Measurements from ENCODE around the gene VPS37B.
"Not testable (repeated sequence)": the region's sequence is repeated elsewhere in the genome, so short reads cannot be mapped to it uniquely, and the experiment has no call there.

The VPS37B gene, protein sequence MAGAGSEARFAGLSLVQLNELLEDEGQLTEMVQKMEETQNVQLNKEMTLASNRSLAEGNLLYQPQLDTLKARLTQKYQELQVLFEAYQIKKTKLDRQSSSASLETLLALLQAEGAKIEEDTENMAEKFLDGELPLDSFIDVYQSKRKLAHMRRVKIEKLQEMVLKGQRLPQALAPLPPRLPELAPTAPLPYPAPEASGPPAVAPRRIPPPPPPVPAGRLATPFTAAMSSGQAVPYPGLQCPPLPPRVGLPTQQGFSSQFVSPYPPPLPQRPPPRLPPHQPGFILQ

GRCh38 chr12:122895704-122896636, at the start of gene VPS37B:
TSS of gene VPS37B (minus strand) at chr12:122896124. CDS start at chr12:122896062, 62 bp downstream.
- peak; percentile 61 for DNase-seq (ENCODE audit: low read depth, low spot score)

GRCh38 chr12:122944605-122945592, 49.0 kb upstream of the VPS37B start:
- DNase-seq (ENCODE audit: low read depth, low spot score): no peak

GRCh38 chr12:122943196-122943595, 47.3 kb upstream of the VPS37B start:
- no peak for DNase-seq (ENCODE audit: low read depth, low spot score)

GRCh38 chr12:122942637-122943036, 46.7 kb upstream of the VPS37B start:
- no peak for DNase-seq (ENCODE audit: low read depth, low spot score)

DNA sequence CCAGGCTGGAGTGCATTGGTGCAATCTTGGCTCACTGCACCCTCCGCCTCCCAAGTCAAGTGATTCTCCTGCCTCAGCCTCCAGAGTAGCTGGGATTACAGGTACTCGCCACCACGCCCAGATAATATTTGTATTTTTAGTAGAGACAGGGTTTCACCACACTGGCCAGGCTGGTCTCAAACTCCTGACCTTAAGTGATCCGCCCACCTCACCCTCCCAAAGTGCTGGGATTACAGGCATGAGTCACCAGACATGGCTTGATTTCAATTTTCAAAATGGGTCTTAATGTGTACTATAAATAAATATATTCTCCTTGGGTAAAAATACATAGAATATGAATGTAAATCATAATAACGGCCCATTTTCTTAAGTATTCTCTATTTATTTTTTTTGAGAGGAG, 45.4 kb upstream of the VPS37B start:
- not testable (repeated sequence) for DNase-seq (ENCODE audit: low read depth, low spot score)

DNA sequence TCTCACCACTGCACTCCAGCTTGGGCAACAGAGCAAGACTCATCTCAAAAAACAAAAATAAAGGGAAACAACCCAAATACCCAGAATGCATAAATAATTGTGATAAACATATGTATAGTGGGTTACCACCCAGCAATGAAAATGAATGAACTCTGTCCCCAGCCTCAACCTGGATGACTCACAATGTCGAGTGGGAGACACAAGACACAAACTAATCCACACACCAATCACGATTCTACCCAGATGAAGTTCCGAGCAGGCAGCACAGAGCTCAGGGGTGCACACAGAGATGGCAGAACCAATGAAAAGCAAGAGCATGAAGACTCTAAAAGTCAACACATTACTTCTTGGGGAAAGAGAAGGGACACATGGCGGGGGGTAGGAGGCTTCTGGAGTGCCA, 43.2 kb upstream of the VPS37B start:
- DNase-seq (ENCODE audit: low read depth, low spot score): no peak

DNA sequence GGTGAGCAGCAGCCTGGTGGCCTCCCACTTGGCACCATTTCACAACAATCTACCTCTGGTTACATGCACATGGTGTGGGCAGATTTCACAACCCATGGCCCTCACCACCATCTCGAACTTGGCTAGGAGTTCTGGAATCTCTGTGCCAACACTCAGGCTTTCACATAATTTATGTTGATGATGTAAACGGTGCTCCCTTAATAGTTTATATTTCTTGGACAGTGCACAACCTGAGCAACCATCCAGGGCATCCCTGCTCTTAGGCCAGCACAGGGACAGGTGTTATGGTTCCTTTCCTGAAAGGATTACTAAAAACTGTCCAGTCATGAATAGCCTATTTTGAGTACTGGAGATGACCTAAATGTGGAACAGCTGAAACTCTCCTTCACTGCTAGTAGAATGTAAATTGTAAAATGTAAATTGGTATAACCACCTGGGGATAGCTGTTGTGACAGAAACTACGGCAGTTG, 41.7 kb upstream of the VPS37B start:
- DNase-seq (ENCODE audit: low read depth, low spot score): no peak

DNA sequence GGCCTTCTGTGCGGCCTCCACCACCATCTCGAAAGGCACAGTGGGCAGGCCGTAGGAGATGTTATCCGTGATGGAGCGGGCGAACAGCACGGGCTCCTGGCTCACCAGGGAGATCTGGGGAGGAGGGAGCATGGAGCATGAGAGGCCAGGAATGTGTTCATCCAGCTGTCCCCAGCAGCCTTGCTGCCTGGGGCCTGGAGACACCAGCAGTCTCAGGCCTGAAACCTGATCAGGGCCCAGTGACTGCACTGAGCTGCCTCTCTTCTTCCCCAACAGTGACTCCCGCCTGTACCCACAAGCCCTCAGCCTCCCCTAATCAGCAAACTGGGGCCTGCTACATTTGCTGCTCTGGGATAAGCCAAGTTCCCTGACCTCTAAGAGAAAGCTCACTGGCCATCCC, 39.4 kb upstream of the VPS37B start:
- DNase-seq (ENCODE audit: low read depth, low spot score): no peak

- no peak for DNase-seq (ENCODE audit: low read depth, low spot score)
These were observed 38.8 kb upstream of the VPS37B start for GRCh38 chr12:122934722-122935121.

DNA sequence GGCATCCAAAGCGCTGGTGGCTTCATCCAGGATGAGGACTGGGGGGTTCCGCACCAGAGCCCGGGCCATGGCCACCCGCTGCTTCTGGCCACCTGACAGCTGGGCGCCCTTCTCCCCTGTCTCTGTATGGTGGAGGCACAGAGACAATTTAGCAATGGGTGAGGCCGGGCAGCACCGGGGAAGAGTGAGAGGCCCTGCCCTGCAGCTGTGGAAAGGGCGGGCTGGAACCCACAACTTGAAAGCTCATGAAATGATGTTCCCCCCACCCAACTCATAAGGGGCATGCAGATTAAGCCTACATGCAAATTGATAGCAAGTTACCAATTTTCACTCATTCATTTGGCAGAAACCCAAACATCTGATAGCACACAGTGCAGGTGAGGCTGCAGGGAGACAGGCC, 36.3 kb upstream of the VPS37B start:
- no peak for DNase-seq (ENCODE audit: low read depth, low spot score)

DNA sequence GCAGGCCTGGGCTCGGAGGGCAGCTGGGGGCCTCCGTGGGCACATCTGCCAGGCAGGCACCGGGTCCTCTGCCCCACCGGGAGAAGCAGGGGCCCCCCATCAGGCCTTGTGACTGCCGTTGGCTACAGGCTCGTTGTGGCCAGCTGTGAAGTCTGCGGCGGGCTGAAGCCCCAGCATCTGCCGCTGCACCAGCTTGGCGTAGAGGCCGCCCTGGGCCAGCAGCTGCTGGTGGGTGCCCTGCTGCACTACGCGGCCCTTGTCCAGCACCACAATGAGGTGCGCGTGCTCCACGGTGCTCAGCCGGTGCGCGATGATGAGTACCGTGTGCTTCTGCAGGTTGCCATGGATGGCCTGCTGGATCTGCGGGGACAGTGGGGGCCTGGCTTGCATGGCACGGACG, 33.9 kb upstream of the VPS37B start:
- no peak for DNase-seq (ENCODE audit: low read depth, low spot score)

GRCh38 chr12:122929148-122929538, 33.2 kb upstream of the VPS37B start:
- no peak for DNase-seq (ENCODE audit: low read depth, low spot score)

DNA sequence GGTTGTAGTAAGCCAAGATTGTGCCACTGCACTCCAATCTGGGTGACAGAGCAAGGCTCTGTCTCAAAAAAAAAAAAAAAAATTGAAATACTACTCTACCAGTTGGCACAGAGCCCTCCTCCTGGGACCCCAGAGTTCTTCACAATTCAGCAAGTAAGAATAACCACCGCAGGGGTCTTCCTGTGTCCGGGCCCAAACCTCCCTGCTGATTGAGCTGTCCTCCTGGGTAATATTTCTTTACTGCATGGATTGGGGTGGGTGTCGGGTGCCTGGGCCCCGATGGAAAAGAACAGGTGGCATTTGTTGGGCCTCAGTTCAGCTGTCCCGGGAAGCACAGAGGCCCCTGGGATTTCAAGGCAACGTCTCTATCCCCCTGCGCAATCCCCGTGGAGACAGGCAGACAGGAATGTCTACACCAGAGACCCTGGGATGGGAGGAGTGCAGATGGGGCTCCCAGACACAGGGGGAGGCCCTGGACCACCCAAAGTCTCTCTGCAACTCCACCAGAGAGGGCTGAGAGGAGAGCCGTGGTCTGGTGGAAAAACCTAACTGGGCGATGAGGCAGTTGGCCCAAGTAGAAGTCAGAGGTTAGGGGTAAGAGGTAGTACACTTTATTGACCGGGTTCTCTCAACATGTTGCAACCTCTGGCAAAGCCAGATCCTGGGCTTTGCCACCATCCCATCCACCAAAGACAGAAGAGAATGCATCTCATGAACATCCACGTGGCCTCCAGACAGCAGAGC, 32.7 kb upstream of the VPS37B start:
- no peak for DNase-seq (ENCODE audit: low read depth, low spot score)

DNA sequence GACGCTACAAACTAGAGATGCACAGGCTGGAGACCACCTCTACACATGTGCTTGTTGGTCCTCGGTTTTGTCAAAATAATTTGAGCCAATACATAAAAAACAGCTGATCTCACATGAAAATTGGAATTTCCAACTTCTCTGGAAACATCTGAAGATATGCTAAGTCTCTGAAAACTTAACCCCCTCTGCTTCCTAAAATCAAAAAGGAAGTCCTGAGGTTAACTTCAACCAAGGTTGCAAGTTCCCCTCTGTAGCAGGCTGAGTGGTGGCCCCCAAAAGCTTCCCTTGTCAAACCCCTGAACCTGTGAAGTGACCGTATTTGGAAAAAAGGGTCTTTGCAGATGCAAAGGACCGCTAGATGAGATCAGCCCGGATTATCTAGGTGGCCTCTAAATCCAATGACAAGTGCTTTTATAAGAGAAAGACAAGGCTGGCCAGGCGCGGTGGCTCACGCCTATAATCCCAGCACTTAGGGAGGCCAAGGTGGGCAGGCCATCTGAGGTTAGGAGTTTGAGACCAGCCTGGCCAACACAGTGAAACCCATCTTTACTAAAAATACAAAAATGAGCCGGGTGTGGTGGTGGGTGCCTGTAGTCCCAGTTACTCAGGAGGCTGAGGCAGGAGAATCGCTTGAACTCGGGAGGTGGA, 32.0 kb upstream of the VPS37B start:
- DNase-seq (ENCODE audit: low read depth, low spot score): no peak

DNA sequence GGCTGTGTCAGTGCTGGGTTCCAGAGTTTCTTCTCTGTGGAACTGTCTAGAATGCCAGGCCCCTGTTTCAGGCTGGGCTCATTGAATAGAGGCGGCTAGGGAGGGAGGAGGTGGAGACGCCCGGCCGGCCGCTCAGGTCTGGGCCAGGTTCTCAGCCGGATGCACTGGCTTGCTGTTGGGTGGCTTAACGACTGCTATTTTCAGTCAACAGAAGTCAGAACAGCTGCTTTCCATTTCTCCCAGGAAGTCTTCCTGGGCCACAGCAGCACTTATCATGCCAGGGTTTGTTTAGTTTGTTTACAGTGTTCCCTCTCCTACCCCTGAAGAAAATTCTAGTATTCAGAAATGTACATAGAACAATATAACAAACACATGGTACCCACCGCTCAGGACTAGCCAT, 26.0 kb upstream of the VPS37B start:
- DNase-seq (ENCODE audit: low read depth, low spot score): no peak

DNA sequence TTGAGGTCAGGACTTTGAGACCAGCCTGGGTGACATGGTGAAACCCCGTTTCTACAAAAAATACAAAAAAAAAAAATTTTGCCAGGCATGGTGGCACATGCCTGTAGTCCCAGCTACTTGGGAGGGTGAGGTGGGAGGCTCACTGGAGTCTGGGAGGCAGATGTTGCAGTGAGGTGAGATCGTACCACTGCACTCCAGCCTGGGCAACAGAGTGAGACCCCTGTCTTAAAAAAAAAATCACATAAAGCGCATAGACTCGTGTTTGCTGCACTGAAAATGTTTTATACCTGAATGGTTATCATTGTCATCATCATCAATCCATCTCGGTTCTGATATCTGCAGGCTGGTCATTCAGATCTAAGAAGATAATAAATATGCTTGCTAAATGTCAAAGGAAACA, 24.8 kb upstream of the VPS37B start:
- DNase-seq (ENCODE audit: low read depth, low spot score): no peak

- no peak for DNase-seq (ENCODE audit: low read depth, low spot score)
These were observed 22.9 kb upstream of the VPS37B start for GRCh38 chr12:122918827-122919226.

- no peak for DNase-seq (ENCODE audit: low read depth, low spot score)
These were observed 21.7 kb upstream of the VPS37B start for GRCh38 chr12:122917507-122918121.

GRCh38 chr12:122909442-122910288, 13.7 kb upstream of the VPS37B start:
- DNase-seq (ENCODE audit: low read depth, low spot score): no peak

Measured in activated naive CD8-positive, alpha-beta T cell treated with anti-CD3 and anti-CD28 coated beads, Interleukin-2, amount 50 U/mL, for 16 hours (primary cell).